ENCODE measurements around the gene DKK3. TPM values are rescaled to one million over a fixed set of nuclear protein-coding genes. Genes with fewer than 3 reads are reported as not detected.

Gene DKK3
- total RNA-seq, 1 donor from 2014 or later, result 307 TPM

DNA sequence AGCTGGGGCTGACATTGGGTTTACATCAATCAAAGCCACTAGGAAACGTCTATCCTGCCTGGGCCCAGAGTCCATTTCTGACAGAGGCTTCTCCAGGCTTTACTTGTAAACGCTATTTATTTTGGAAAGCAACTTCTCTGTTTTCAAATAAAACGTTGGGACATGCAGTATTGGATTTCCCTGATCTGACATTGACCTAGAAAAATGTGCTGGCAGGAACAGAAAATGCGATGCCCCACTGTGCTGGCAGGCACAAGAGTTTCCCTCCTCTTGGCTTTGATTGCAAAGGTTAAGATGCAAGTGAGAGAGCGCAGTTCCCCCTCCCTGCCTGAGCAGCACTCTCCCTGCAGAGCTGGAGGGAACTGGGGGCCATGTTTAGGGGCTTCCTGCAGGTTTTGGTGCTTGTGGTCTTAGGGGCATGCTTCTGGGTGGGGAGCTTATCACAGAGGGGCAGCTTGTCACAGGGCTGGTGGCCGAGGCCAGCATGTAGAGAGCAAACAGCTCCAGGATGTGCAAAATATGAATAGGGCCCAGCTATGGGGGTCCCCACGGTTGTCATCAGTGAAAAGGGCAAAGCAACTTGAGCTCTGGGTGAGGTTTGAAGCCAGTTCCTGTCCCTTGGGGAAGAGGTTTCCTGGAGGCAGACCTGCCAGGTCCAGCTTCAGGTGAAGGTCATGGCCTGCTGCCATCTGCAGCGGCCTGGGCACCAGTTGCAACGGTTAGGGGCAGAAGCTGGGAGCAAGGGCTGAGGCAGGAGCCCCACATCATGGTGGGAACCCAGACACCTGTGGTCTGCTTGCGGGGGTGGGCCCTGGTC is 42.3 kb upstream of the DKK3 start:
- no peak for TF ChIP-seq EZH2 (IDR thresholded peaks at IDR 0.05; ENCODE audit: insufficient read depth, low read length)
- TF ChIP-seq, protein P1, sequence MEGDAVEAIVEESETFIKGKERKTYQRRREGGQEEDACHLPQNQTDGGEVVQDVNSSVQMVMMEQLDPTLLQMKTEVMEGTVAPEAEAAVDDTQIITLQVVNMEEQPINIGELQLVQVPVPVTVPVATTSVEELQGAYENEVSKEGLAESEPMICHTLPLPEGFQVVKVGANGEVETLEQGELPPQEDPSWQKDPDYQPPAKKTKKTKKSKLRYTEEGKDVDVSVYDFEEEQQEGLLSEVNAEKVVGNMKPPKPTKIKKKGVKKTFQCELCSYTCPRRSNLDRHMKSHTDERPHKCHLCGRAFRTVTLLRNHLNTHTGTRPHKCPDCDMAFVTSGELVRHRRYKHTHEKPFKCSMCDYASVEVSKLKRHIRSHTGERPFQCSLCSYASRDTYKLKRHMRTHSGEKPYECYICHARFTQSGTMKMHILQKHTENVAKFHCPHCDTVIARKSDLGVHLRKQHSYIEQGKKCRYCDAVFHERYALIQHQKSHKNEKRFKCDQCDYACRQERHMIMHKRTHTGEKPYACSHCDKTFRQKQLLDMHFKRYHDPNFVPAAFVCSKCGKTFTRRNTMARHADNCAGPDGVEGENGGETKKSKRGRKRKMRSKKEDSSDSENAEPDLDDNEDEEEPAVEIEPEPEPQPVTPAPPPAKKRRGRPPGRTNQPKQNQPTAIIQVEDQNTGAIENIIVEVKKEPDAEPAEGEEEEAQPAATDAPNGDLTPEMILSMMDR (IDR thresholded peaks at IDR 0.05; ENCODE audit: insufficient read depth, low read depth, low read length), result no peak
- no peaks in the 10 kb centered on the region for H4K20me1 ChIP-seq (ENCODE audit: insufficient read depth, low read length)
- H3K4me3 ChIP-seq (ENCODE audit: insufficient read depth, low read depth, low read length), result no peak overlapping the region
- no peak overlapping the region for H3K4me2 ChIP-seq (ENCODE audit: low read length)
- no peaks in the 10 kb centered on the region for H3K9me3 ChIP-seq (ENCODE audit: insufficient read depth, low read depth, low read length)
- no peaks in the 10 kb centered on the region for H3K36me3 ChIP-seq (ENCODE audit: insufficient read depth, low read length)
- Mint-ChIP-seq H3K9me3 (ENCODE audit: unreplicated experiment) (peaks cover 1% of the 10 kb centered on the region), H3K4me1 (ENCODE audit: low read depth, unreplicated experiment) (peaks cover 16% of the 10 kb centered on the region), H3K27me3 (ENCODE audit: low read depth, unreplicated experiment) (no peaks in the 10 kb centered on the region), H3K27ac (ENCODE audit: unreplicated experiment) (no peak overlapping the region), H3K4me3 (ENCODE audit: unreplicated experiment) (no peak overlapping the region), H3K36me3 (ENCODE audit: low read depth, unreplicated experiment) (no peaks in the 10 kb centered on the region)
- H3K4me1 ChIP-seq (ENCODE audit: insufficient read depth, low read length), result peaks cover 16% of the 10 kb centered on the region
- no peak overlapping the region for H3K27ac ChIP-seq (ENCODE audit: low read depth, low read length)
- no peak for FAIRE-seq
- peak overlapping the region; percentile 21 for H2AFZ ChIP-seq (ENCODE audit: low read depth, low read length)
- H3K27me3 ChIP-seq (ENCODE audit: insufficient read depth, low read length), result no peaks in the 10 kb centered on the region
- H3K9ac ChIP-seq (ENCODE audit: low read length), result peak overlapping the region; percentile 3
- DNase-seq (ENCODE audit: low read depth), result no peak
- no peaks in the 10 kb centered on the region for H3K79me2 ChIP-seq (ENCODE audit: insufficient read depth, low read length)

DNA sequence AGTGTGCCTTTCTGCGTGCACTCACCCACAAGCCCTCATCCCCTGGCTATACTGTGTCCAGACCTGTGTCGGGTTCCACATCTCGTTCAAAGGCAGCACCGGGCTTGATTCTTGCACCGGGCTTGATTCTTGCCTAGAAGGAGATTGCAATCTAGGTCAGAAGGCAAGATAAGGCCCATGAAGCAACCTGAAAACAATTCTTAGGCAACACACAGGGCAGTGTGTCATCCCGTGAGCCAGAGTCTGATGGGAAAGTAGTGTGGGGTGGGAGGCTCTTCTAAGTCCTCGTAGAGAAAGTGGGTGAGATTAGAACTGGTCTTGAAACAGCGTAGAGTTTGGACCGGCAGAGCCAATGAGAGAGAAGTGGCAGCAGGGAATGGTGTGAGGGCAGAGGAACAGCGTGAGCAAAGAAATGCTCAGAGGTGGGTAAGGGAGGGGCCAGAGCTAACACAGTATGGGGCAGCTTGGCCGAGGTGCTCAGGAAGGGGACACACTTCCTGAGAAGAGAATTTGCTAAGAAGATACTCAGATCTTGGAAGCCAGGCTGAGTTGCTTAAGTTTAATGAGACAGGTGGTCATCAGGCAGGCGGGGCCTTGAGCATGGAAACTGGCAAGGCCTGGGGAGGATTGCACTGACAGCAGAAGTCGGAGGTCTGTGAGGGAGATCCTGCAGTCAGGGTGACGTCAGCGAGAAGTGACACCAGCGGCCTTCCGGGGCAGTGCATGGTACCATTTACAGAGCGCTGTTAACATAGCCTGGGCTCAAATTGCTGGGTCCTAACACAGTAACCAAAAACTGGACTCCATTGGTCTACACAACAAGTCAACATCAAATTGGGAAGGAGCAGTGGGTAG is 40.7 kb upstream of the DKK3 start:
- Histone ChIP-seq H3K36me3 (ENCODE audit: insufficient read depth, low read length) (no peaks in the 10 kb centered on the region), H4K20me1 (ENCODE audit: insufficient read depth, low read length) (no peaks in the 10 kb centered on the region), H3K9ac (ENCODE audit: low read length) (peak overlapping the region; percentile 8), H3K27ac (ENCODE audit: low read depth, low read length) (peak overlapping the region; percentile 6), H3K27me3 (ENCODE audit: insufficient read depth, low read length) (no peaks in the 10 kb centered on the region), H2AFZ (ENCODE audit: low read depth, low read length) (no peak overlapping the region), H3K4me2 (ENCODE audit: low read length) (no peak overlapping the region), H3K79me2 (ENCODE audit: insufficient read depth, low read length) (no peaks in the 10 kb centered on the region), H3K4me3 (ENCODE audit: insufficient read depth, low read depth, low read length) (no peak overlapping the region), H3K4me1 (ENCODE audit: insufficient read depth, low read length) (peaks cover 27% of the 10 kb centered on the region), H3K9me3 (ENCODE audit: insufficient read depth, low read depth, low read length) (no peaks in the 10 kb centered on the region)
- DNase-seq (ENCODE audit: low read depth) (peak; percentile 20), FAIRE-seq (no peak)
- Mint-ChIP-seq H3K27me3 (ENCODE audit: low read depth, unreplicated experiment) (no peaks in the 10 kb centered on the region), H3K36me3 (ENCODE audit: low read depth, unreplicated experiment) (no peaks in the 10 kb centered on the region), H3K4me1 (ENCODE audit: low read depth, unreplicated experiment) (peaks cover 20% of the 10 kb centered on the region), H3K27ac (ENCODE audit: unreplicated experiment) (peak overlapping the region; percentile 84), H3K9me3 (ENCODE audit: unreplicated experiment) (peaks cover 1% of the 10 kb centered on the region), H3K4me3 (ENCODE audit: unreplicated experiment) (no peak overlapping the region)
- TF ChIP-seq, protein P1 (IDR thresholded peaks at IDR 0.05; ENCODE audit: insufficient read depth, low read depth, low read length), result no peak
- TF ChIP-seq EZH2 (IDR thresholded peaks at IDR 0.05; ENCODE audit: insufficient read depth, low read length), result no peak
